GM18511 (cell line): ENCODE data around the gene PCDHB14.
"Not testable (repeated sequence)": the region's sequence is repeated elsewhere in the genome, so short reads cannot be mapped to it uniquely, and the experiment has no call there.

Experiments used
- ATAC-seq: cut with Tn5 transposase; IDR thresholded peaks from one replicate; pipeline ENCODE4 v1.9.1; 2021; ENCODE audit warnings: mild to moderate bottlenecking, moderate library complexity; ENCODE audit not compliant: unreplicated experiment

PCDHB14 gene

GRCh38 chr5:141223112-141223783 lies at the start of gene PCDHB14:
PCDHB14 (plus strand) TSS chr5:141223343; CDS start chr5:141223506, 163 bp downstream.
- no peak for ATAC-seq

- ATAC-seq, result not testable (repeated sequence)
These were observed 48.6 kb upstream of the PCDHB14 start for GRCh38 chr5:141174291-141175104.

- no peak for ATAC-seq
These were observed 47.2 kb upstream of the PCDHB14 start for GRCh38 chr5:141175933-141176332.

GRCh38 chr5:141177577-141178191 lies 45.5 kb upstream of the PCDHB14 start, which contains the start of gene PCDHB8:
PCDHB8 (plus strand) TSS chr5:141177790; CDS start chr5:141178035, 245 bp downstream.
- ATAC-seq, result not testable (repeated sequence)

- ATAC-seq, result not testable (repeated sequence)
These were observed 43.8 kb upstream of the PCDHB14 start for GRCh38 chr5:141179371-141179770.

- ATAC-seq, result not testable (repeated sequence)
These were observed 43.3 kb upstream of the PCDHB14 start for GRCh38 chr5:141179876-141180275.

- no peak for ATAC-seq
These were observed 42.8 kb upstream of the PCDHB14 start for GRCh38 chr5:141180313-141180712.

GRCh38 chr5:141182248-141182647 lies 40.9 kb upstream of the PCDHB14 start, which contains the start of gene PCDHB16:
PCDHB16 (plus strand) TSS chr5:141182387; CDS start chr5:141182560, 173 bp downstream.
- ATAC-seq, result no peak

GRCh38 chr5:141184117-141184855 lies 38.9 kb upstream of the PCDHB14 start:
- ATAC-seq, result not testable (repeated sequence)

- no peak for ATAC-seq
These were observed 36.1 kb upstream of the PCDHB14 start, which contains the start of gene PCDHB9 for GRCh38 chr5:141186897-141187512. PCDHB9 (plus strand) TSS chr5:141187161; CDS start chr5:141187319, 158 bp downstream.

- ATAC-seq, result not testable (repeated sequence)
These were observed 34.5 kb upstream of the PCDHB14 start for GRCh38 chr5:141188682-141189081.

GRCh38 chr5:141189131-141189530 lies 34.0 kb upstream of the PCDHB14 start:
- not testable (repeated sequence) for ATAC-seq

GRCh38 chr5:141192110-141192725 lies 30.9 kb upstream of the PCDHB14 start, which contains the start of gene PCDHB10:
PCDHB10 (plus strand) TSS chr5:141192353; CDS start chr5:141192553, 200 bp downstream.
- ATAC-seq, result no peak

GRCh38 chr5:141194332-141194731 lies 28.8 kb upstream of the PCDHB14 start:
- not testable (repeated sequence) for ATAC-seq

- no peak for ATAC-seq
These were observed 26.8 kb upstream of the PCDHB14 start for GRCh38 chr5:141196363-141196762.

GRCh38 chr5:141199359-141200235 lies 23.5 kb upstream of the PCDHB14 start, which contains the start of gene PCDHB11:
PCDHB11 (plus strand) TSS chr5:141199627; CDS start chr5:141199775, 148 bp downstream.
- no peak for ATAC-seq

GRCh38 chr5:141201126-141201525 lies 22.0 kb upstream of the PCDHB14 start:
- ATAC-seq, result not testable (repeated sequence)

- ATAC-seq, result not testable (repeated sequence)
These were observed 21.5 kb upstream of the PCDHB14 start for GRCh38 chr5:141201646-141202045.
